Gastroesophageal sphincter (tissue), 2 donors: Measurements from ENCODE around the gene CBFA2T2.
"Not testable (repeated sequence)": the region's sequence is repeated elsewhere in the genome, so short reads cannot be mapped to it uniquely, and the experiment has no call there.

ENCODE experiments used
- POLR2A ChIP-seq, 2 donors: fragments of 450-650 bp; IDR thresholded peaks; one replicate each; pipeline ENCODE4 v1.6.1; 2017; ENCODE audit warnings: antibody characterized with exemption in 2 of 2, mild to moderate bottlenecking in 2 of 2, moderate library complexity in 1 of 2
- POLR2AphosphoS5 ChIP-seq: sonication (generic); formaldehyde crosslinking; IDR thresholded peaks from one replicate; pipeline ENCODE4 v1.6.1; 2017; ENCODE audit warnings: antibody characterized with exemption

- not testable (repeated sequence) for TF ChIP-seq POLR2AphosphoS5; POLR2A (IDR thresholded peaks at IDR 0.05)
These were observed 1.0 kb upstream of the CBFA2T2 start for GRCh38 chr20:33488661-33489494.
